ENCODE results near the gene MYT1.

- TF ChIP-seq EP300 (conservative IDR thresholded peaks at IDR 0.05; ENCODE audit: poor library complexity, severe bottlenecking) (no peak), TAF1 (IDR thresholded peaks at IDR 0.05; ENCODE audit: low read depth) (no peak)
- TF ChIP-seq, protein P1, sequence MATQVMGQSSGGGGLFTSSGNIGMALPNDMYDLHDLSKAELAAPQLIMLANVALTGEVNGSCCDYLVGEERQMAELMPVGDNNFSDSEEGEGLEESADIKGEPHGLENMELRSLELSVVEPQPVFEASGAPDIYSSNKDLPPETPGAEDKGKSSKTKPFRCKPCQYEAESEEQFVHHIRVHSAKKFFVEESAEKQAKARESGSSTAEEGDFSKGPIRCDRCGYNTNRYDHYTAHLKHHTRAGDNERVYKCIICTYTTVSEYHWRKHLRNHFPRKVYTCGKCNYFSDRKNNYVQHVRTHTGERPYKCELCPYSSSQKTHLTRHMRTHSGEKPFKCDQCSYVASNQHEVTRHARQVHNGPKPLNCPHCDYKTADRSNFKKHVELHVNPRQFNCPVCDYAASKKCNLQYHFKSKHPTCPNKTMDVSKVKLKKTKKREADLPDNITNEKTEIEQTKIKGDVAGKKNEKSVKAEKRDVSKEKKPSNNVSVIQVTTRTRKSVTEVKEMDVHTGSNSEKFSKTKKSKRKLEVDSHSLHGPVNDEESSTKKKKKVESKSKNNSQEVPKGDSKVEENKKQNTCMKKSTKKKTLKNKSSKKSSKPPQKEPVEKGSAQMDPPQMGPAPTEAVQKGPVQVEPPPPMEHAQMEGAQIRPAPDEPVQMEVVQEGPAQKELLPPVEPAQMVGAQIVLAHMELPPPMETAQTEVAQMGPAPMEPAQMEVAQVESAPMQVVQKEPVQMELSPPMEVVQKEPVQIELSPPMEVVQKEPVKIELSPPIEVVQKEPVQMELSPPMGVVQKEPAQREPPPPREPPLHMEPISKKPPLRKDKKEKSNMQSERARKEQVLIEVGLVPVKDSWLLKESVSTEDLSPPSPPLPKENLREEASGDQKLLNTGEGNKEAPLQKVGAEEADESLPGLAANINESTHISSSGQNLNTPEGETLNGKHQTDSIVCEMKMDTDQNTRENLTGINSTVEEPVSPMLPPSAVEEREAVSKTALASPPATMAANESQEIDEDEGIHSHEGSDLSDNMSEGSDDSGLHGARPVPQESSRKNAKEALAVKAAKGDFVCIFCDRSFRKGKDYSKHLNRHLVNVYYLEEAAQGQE (IDR thresholded peaks at IDR 0.05; ENCODE audit: borderline replicate concordance), result no peak
- TF ChIP-seq, protein P2, sequence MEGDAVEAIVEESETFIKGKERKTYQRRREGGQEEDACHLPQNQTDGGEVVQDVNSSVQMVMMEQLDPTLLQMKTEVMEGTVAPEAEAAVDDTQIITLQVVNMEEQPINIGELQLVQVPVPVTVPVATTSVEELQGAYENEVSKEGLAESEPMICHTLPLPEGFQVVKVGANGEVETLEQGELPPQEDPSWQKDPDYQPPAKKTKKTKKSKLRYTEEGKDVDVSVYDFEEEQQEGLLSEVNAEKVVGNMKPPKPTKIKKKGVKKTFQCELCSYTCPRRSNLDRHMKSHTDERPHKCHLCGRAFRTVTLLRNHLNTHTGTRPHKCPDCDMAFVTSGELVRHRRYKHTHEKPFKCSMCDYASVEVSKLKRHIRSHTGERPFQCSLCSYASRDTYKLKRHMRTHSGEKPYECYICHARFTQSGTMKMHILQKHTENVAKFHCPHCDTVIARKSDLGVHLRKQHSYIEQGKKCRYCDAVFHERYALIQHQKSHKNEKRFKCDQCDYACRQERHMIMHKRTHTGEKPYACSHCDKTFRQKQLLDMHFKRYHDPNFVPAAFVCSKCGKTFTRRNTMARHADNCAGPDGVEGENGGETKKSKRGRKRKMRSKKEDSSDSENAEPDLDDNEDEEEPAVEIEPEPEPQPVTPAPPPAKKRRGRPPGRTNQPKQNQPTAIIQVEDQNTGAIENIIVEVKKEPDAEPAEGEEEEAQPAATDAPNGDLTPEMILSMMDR (IDR thresholded peaks at IDR 0.05; ENCODE audit: poor library complexity, severe bottlenecking), result no peak
Measured at GRCh38 chr20:64225171-64225595, 60.9 kb downstream of the MYT1 start.

Measured in neural cell (in vitro differentiated cells).